Endothelial cell of umbilical vein (primary cell): ENCODE results near the gene FZD2. TPM values are rescaled to one million over a fixed set of nuclear protein-coding genes. Genes with fewer than 3 reads are reported as not detected.

Experiments
- BruUV-seq: library from RNA; stranded (reverse); fragments of 400-500 nt; replicated peaks from 2 replicates; lab custom pipeline; 2021; lab: Mats Ljungman, UMichigan
- CTCF ChIA-PET: fragments of 300-600, 350-600 bp; sonication (Branson Sonifier 250); formaldehyde crosslinking; loops from one replicate; lab custom pipeline; 2021; ENCODE audit warnings: antibody characterized with exemption, inconsistent platforms; lab: Charles Lee
- POLR2A ChIA-PET: fragments of 300-600, 350-600 bp; sonication (Branson Sonifier 250); formaldehyde crosslinking; loops from one replicate; lab custom pipeline; 2021; ENCODE audit warnings: antibody characterized with exemption, inconsistent platforms; lab: Charles Lee
- DNase-seq: peaks from one replicate; pipeline ENCODE4 v3.0.0-alpha.2; 2011; ENCODE audit warnings: low read depth, low spot score
- FAIRE-seq: peaks from 2 replicates; lab custom pipeline; 2011; peaks lifted over from hg19 to GRCh38; lab: Jason Lieb, UNC
- H2AFZ ChIP-seq: 2 replicates; pipeline ENCODE4 v1.6.0; 2012; ENCODE audit warnings: low read depth, low read length, control low read depth, inconsistent platforms
- H3K27ac ChIP-seq: 2 replicates; pipeline ENCODE4 v1.5.1; 2011; ENCODE audit warnings: low read depth, mild to moderate bottlenecking, control low read depth, low read length, moderate library complexity; ENCODE audit not compliant: insufficient read depth
- H3K27me3 ChIP-seq, 2 experiments: 2 replicates each; pipeline versions ENCODE4 v1.6.0 to v1.6.1; 2011; ENCODE audit warnings: low read length in 2 of 2, mixed read lengths in 1 of 2; ENCODE audit not compliant: control insufficient read depth in 2 of 2, insufficient read depth in 2 of 2
- H3K36me3 ChIP-seq, 2 experiments: 2 replicates in 1 of 2; 3 replicates in 1 of 2; pipeline ENCODE4 v1.5.1; 2011; ENCODE audit warnings: low read length in 2 of 2, mild to moderate bottlenecking in 1 of 2, moderate library complexity in 1 of 2; ENCODE audit not compliant: control insufficient read depth in 2 of 2, insufficient read depth in 2 of 2; ENCODE audit errors: extremely low read depth in 1 of 2
- H3K4me1 ChIP-seq: 3 replicates; pipeline ENCODE4 v1.5.1; 2011; ENCODE audit warnings: mild to moderate bottlenecking, low read length; ENCODE audit not compliant: control insufficient read depth, insufficient read depth; ENCODE audit errors: extremely low read depth
- H3K4me2 ChIP-seq: 2 replicates; pipeline ENCODE4 v1.6.1; 2011; ENCODE audit warnings: low read length, control low read depth, mixed read lengths; ENCODE audit not compliant: insufficient read depth
- H3K4me3 ChIP-seq, 3 experiments: fragments of 200-600 bp in 1 of 3; sonication (generic), shearing (Covaris generic) in 1 of 3; replicated peaks in 1 of 3; 2 replicates each; pipeline ENCODE4 v1.5.1; 2011 to 2016; ENCODE audit warnings: control low read depth in 3 of 3, low read length in 3 of 3, mild to moderate bottlenecking in 2 of 3, inconsistent platforms in 1 of 3, low read depth in 1 of 3, moderate library complexity in 1 of 3; ENCODE audit not compliant: insufficient read depth in 1 of 3
- H3K79me2 ChIP-seq: 2 replicates; pipeline ENCODE4 v1.6.0; 2012; ENCODE audit warnings: low read length, inconsistent platforms; ENCODE audit not compliant: control insufficient read depth, insufficient read depth
- H3K9ac ChIP-seq: replicated peaks from 2 replicates; pipeline ENCODE3; 2011; ENCODE audit warnings: low read length, control low read depth; ENCODE audit not compliant: insufficient read depth; ENCODE audit errors: extremely low read depth
- H3K9me1 ChIP-seq: replicated peaks from 3 replicates; pipeline ENCODE4 v1.6.0; 2011; ENCODE audit warnings: mild to moderate bottlenecking, low read length; ENCODE audit not compliant: control insufficient read depth, insufficient read depth; ENCODE audit errors: extremely low read depth
- H3K9me3 ChIP-seq: replicated peaks from 2 replicates; pipeline ENCODE4 v1.5.1; 2012; ENCODE audit warnings: low read length, inconsistent platforms; ENCODE audit not compliant: control insufficient read depth, insufficient read depth
- H4K20me1 ChIP-seq: replicated peaks from 2 replicates; pipeline ENCODE3; 2011; ENCODE audit warnings: mild to moderate bottlenecking, low read length; ENCODE audit not compliant: control insufficient read depth, insufficient read depth; ENCODE audit errors: extremely low read depth
- CTCF ChIP-seq, 2 donors: IDR thresholded peaks; 1 replicate in 1 of 2; 2 replicates in 1 of 2; pipeline ENCODE4 v1.5.1; 2011; ENCODE audit warnings: low read length in 2 of 2, mild to moderate bottlenecking in 2 of 2, moderate library complexity in 2 of 2, control low read depth in 1 of 2, inconsistent platforms in 1 of 2, low read depth in 1 of 2; ENCODE audit not compliant: insufficient read depth in 1 of 2; ENCODE audit errors: extremely low read depth in 1 of 2
- EZH2 ChIP-seq: IDR thresholded peaks from 2 replicates; pipeline ENCODE4 v1.6.1; 2012; ENCODE audit warnings: borderline replicate concordance, low read depth, mild to moderate bottlenecking, moderate library complexity, low read length, inconsistent platforms; ENCODE audit not compliant: severe bottlenecking
- FOS ChIP-seq: IDR thresholded peaks from 2 replicates; pipeline ENCODE4 v1.6.1; 2011; ENCODE audit warnings: mild to moderate bottlenecking, low read length, moderate library complexity, borderline replicate concordance; ENCODE audit not compliant: insufficient read depth
- GATA2 ChIP-seq: IDR thresholded peaks from 2 replicates; pipeline ENCODE4 v1.7.0; 2011; ENCODE audit warnings: low read depth, mild to moderate bottlenecking, moderate library complexity, mixed read lengths, low read length; ENCODE audit not compliant: insufficient read length, insufficient read depth
- JUN ChIP-seq: IDR thresholded peaks from 2 replicates; pipeline ENCODE4 v1.6.1; 2011; ENCODE audit warnings: borderline replicate concordance, low read depth; ENCODE audit not compliant: insufficient read length, insufficient read depth
- MAX ChIP-seq: IDR thresholded peaks from 2 replicates; pipeline ENCODE4 v1.6.1; 2011; ENCODE audit not compliant: insufficient read depth, insufficient read length
- MYC ChIP-seq: IDR thresholded peaks from one replicate; pipeline ENCODE4 v1.6.1; 2011; ENCODE audit warnings: mild to moderate bottlenecking, low read depth, low read length
- POLR2A ChIP-seq: IDR thresholded peaks from 2 replicates; pipeline ENCODE4 v1.6.1; 2012; ENCODE audit warnings: low read depth, mild to moderate bottlenecking, control low read depth, low read length
- POLR2AphosphoS5 ChIP-seq: IDR thresholded peaks from 2 replicates; pipeline ENCODE4 v1.6.1; 2012; ENCODE audit warnings: low read depth, mild to moderate bottlenecking, control low read depth, low read length, moderate library complexity; ENCODE audit not compliant: insufficient read depth
- dilution Hi-C: fragments of 300-500 bp; cut with MboI; formaldehyde crosslinking; loops from one replicate; pipeline ENCODE4 v1.15.0; 2019; ENCODE audit warnings: low sequenced_read_pairs; ENCODE audit not compliant: extremely low pct_ligation_motif_present
- intact Hi-C: fragments of 100-400 bp; cut with micrococcal nuclease; formaldehyde crosslinking; loops from one replicate; pipeline ENCODE4 v1.10.0; 2022
- polyA plus RNA-seq, 4 experiments: library from polyadenylated mRNA; depleted of rRNA in 3 of 4; stranded (reverse) in 3 of 4; unstranded in 1 of 4; fragments of >200 nt; gene quantifications; 2 replicates each; pipeline versions ENCODE4 v1.2.1 to v1.2.3, GENCODE V29; 2011 to 2012; ENCODE audit warnings: missing spikeins in 1 of 4
- total RNA-seq: library from RNA; stranded (reverse); gene quantifications from 2 replicates; pipeline ENCODE4 v1.2.3, GENCODE V29; 2021

The FZD2 gene
- total and polyA plus RNA-seq, 2 donors (not counting 3 experiments of a cell fraction or from before 2014, with no cell fraction given) = 5.8 to 14.0 TPM

GRCh38 chr17:44602970-44603369, 45.7 kb downstream of the FZD2 start:
- intact Hi-C loops = no loop called here
- dilution Hi-C loops = no loop called here
- H2AFZ ChIP-seq = no peak overlapping the region

More at GRCh38 chr17:44602970-44603369, 45.7 kb downstream of the FZD2 start:
- Histone ChIP-seq H3K9me1 (no peaks in the 10 kb centered on the region), H3K36me3 (no peaks in the 10 kb centered on the region), H3K4me3 (no peak overlapping the region), H3K27ac (no peak overlapping the region), H3K9me3 (no peaks in the 10 kb centered on the region), H3K27me3 (no peaks in the 10 kb centered on the region), H3K4me2 (no peak overlapping the region), H4K20me1 (no peaks in the 10 kb centered on the region), H3K9ac (no peak overlapping the region), H3K4me1 (peaks cover 19% of the 10 kb centered on the region), H3K79me2 (no peaks in the 10 kb centered on the region)
- DNase-seq = no peak
- ChIA-PET CTCF (interaction anchor here (1.2 kb wide), 2 partner anchors 8 to 15 kb away, joined by 3 read pairs; no protein-coding TSS in a partner anchor), POLR2A (no interaction called here)
- no peak for TF ChIP-seq MAX
- no peak for TF ChIP-seq GATA2
- no peak for TF ChIP-seq JUN
- no peak for TF ChIP-seq EZH2
- TF ChIP-seq FOS = no peak
- no peak for TF ChIP-seq MYC
- TF ChIP-seq POLR2A = no peak
- no peak for TF ChIP-seq POLR2AphosphoS5
- TF ChIP-seq CTCF (IDR thresholded peaks at IDR 0.05; ENCODE audit: extremely low read depth in 1 of 2, insufficient read depth in 1 of 2, low read depth in 1 of 2, low read length in 2 of 2) = no peak
- BruUV-seq = no TSS peak
- no peak for FAIRE-seq
